ENCODE results near the gene NTN4.
"Not testable (repeated sequence)": the region's sequence is repeated elsewhere in the genome, so short reads cannot be mapped to it uniquely, and the experiment has no call there.

NTN4 gene

GRCh38 chr12:95790033-95790916 is at the start of gene NTN4:
Gene NTN4 (minus strand): TSS chr12:95790764. CDS start chr12:95790309, 455 bp downstream.
- no peak for DNase-seq

- DNase-seq: no peak
These were observed 47.6 kb upstream of the NTN4 start for GRCh38 chr12:95838125-95838524.

GRCh38 chr12:95837240-95838038 is 46.9 kb upstream of the NTN4 start:
- DNase-seq: no peak

- DNase-seq: no peak
These were observed 46.2 kb upstream of the NTN4 start for GRCh38 chr12:95836630-95837239.

GRCh38 chr12:95836185-95836609 is 45.6 kb upstream of the NTN4 start:
- no peak for DNase-seq

DNA sequence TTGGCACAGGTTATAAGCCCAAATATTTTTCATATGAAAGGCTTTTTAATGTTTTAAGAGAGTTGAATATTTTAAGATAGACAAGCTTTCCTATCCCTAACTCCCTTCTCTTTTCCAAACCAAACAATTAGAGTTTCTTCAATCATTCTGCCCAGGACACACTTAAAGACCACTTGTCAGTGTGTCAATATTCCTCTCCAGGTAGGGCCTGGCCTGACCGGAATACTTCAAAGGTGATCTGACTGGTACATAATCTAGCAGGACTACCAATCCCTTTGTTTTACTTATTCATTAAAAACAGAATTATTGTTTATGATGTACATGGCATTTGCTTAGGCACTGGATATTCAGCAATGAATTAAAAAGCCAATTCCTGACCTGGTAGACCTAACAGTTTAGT is 44.0 kb upstream of the NTN4 start:
- no peak for DNase-seq

GRCh38 chr12:95830335-95831089 is 39.9 kb upstream of the NTN4 start:
- no peak for DNase-seq

GRCh38 chr12:95829395-95829794 is 38.8 kb upstream of the NTN4 start:
- DNase-seq: no peak

DNA sequence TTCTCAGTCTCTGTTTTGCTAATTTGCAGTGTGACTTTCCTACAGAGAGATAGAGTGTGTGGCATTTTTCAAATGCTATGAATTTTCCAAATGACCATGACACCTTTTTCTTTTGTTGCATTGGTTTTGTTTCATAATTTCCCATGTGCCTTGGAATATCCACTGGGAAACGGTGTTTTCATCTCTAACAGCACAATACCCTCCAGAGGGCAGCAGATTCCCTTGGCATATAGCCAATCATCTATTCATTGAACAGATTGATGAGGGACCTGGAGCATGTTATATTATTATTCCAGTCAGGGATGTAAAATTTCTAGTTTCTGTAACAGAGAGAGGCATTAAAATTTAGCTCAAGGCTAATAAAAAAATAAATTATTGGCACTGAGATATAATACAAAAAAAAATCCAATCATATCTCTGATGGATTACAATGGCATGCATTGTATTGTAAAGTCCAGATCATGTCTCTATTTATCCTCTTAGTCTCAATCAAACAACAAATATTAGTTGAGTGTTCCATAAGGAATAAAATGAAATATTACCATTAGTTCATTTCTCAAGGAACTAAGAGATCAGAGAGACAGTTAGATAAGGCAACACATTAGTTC is 29.6 kb upstream of the NTN4 start:
- no peak for DNase-seq

- no peak for DNase-seq
These were observed 25.2 kb upstream of the NTN4 start for GRCh38 chr12:95815632-95816212.

- not testable (repeated sequence) for DNase-seq
These were observed 21.6 kb upstream of the NTN4 start for GRCh38 chr12:95812155-95812554.

DNA sequence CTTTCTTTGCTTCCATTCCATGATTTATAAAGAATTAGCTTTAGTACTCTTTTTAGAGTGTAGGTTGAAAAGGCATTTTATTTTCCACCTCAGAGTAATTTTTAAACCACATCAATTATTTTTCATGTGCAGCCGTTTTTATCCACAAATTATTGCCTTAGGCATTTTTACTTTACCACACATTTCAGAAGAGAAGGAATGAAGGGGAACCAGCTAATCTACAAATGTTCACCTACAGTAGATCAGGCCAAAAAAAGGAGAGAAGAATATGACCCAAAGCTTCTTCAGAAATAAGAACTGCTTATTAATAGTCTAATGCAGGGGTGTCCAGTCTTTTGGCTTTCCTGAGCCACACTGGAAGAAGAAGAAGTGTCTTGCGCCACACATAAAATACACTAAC is 19.8 kb upstream of the NTN4 start:
- DNase-seq: no peak

DNA sequence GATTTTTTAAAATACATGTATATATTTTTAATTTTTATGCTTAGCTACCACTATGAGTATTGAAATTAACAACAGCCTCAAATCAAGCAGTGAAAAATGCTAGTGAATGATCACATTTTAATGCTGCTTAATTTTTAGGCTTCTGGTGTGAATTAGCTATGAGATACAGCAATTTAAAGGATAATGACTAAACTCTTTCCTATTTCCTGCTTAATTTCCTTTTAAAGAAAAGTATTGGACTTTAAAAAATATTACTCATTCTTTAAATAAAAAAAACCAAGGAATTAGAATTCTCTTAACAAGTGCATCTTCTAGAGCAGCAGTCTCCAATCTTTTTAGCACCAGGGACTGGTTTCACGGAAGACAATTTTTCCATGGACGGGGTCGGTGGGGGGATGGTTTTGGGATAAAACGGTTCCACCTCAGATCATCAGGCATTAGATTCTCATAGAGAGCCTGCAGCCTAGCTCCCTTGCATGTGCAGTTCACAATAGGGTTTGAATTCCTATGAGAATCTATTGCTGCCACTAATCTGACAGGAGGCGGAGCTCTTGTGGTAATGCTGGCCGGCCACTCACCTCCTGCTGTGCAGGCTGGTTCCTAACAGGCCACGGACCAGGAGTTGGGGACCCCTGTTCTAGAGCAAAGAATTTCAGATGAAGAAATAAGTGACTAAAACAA is 18.6 kb upstream of the NTN4 start:
- DNase-seq: no peak

GRCh38 chr12:95808146-95808545 is 17.6 kb upstream of the NTN4 start:
- no peak for DNase-seq

- DNase-seq: no peak
These were observed 15.5 kb upstream of the NTN4 start for GRCh38 chr12:95805864-95806671.

DNA sequence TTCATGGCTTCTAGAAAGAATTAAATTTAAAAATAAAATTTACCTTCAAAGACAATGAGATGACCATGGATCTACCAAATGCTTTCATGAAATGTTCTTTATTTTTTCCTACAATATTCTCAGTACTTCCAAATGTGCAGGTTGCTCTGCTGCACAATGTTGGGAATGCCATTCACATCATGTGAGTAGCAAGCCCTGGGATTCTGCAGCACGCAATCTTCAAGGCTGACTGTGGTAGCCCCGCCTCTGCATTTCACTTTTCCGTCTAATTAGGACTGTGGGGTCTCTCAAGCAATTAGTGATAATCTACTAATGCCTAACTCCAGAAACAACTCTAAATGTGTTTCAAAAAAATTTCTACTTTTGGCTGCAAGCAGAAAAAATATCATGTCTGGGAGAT is 13.7 kb upstream of the NTN4 start:
- DNase-seq: no peak

DNA sequence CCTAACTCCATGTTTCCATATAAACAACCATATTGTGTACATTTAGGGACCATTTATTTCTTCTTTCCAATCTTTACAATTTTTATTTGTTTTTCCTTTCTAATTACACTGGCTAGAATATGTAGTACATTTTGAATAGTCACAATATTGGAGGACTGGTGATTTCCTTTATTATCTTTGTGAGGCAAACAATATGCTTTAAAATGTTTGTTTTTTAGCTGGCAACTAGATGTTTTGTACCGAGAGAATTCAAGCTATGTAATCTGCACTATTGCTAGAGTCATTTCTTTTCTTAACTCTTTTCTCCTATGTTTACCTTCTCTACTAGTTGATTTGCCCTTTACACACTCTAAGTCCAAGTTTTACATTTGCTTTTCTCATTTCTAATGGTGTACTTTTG is 13.3 kb upstream of the NTN4 start:
- DNase-seq: no peak

DNA sequence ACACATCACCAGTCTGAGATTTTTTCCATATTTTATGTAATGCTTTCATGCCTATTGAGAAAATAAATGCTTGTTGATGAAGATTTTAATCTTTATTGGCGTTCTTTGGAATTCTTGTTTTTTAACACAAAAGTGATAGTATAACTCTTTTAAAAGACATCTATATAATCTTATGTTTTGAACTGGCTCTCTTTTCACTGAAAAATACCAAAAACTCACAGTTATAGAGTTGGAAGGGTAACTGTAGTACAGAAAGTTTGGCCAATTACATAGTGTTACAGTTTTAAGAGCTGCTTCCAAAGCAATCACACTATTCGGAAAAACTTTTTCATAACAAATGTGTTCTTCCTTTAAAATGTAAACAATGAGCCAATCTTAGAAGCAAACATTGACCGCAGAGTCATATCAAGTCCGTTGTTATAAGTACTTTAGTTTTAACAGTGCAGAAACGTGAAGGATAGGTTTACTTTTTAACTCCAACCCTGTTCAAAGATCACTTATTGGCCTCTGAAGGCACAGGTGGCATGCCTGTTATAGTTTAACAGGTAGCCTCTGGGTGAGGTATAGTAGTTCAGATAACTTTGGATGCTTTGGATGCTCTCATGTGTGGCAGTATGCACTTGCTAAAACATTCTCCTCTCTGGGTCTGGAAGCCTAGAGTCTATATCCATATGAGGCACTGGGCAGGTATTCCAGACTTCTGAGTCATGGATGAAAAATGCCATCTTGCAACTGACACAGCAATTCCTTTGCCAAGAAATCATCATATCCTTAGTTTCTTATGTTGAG is 12.1 kb upstream of the NTN4 start:
- DNase-seq: no peak

GRCh38 chr12:95796982-95797289 is 6.4 kb upstream of the NTN4 start:
- DNase-seq: no peak

All from cortex of kidney (tissue), 1 donor.